Measurements from ENCODE around the gene OR7G2.

GRCh38 chr19:9052894-9053293, 54.4 kb downstream of the OR7G2 start:
- TF ChIP-seq, protein P1, sequence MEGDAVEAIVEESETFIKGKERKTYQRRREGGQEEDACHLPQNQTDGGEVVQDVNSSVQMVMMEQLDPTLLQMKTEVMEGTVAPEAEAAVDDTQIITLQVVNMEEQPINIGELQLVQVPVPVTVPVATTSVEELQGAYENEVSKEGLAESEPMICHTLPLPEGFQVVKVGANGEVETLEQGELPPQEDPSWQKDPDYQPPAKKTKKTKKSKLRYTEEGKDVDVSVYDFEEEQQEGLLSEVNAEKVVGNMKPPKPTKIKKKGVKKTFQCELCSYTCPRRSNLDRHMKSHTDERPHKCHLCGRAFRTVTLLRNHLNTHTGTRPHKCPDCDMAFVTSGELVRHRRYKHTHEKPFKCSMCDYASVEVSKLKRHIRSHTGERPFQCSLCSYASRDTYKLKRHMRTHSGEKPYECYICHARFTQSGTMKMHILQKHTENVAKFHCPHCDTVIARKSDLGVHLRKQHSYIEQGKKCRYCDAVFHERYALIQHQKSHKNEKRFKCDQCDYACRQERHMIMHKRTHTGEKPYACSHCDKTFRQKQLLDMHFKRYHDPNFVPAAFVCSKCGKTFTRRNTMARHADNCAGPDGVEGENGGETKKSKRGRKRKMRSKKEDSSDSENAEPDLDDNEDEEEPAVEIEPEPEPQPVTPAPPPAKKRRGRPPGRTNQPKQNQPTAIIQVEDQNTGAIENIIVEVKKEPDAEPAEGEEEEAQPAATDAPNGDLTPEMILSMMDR (IDR thresholded peaks at IDR 0.05), result no peak
- no peak for TF ChIP-seq POLR2A (IDR thresholded peaks at IDR 0.05)

Measured in uterus (tissue), 2 donors.